GM10847 (cell line): ENCODE data around the gene SHISA6.

Experiments used
- POLR2A ChIP-seq: IDR thresholded peaks from 2 replicates; pipeline ENCODE4 v1.6.1; 2011; ENCODE audit not compliant: insufficient read length; ENCODE audit errors: extremely low read depth

The SHISA6 gene

GRCh38 chr17:11369575-11369974, 128.6 kb downstream of the SHISA6 start:
- TF ChIP-seq POLR2A, result no peak

- no peak for TF ChIP-seq POLR2A
Measured at GRCh38 chr17:11372692-11373091, 131.7 kb downstream of the SHISA6 start.

GRCh38 chr17:11378506-11378905, 137.5 kb downstream of the SHISA6 start:
- no peak for TF ChIP-seq POLR2A

GRCh38 chr17:11380761-11381160, 139.7 kb downstream of the SHISA6 start:
- TF ChIP-seq POLR2A, result no peak

- TF ChIP-seq POLR2A, result no peak
Measured at GRCh38 chr17:11383157-11383556, 142.1 kb downstream of the SHISA6 start.

- no peak for TF ChIP-seq POLR2A
Measured at GRCh38 chr17:11384131-11384530, 143.1 kb downstream of the SHISA6 start.

- no peak for TF ChIP-seq POLR2A
Measured at GRCh38 chr17:11387610-11388009, 146.6 kb downstream of the SHISA6 start.

- no peak for TF ChIP-seq POLR2A
Measured at GRCh38 chr17:11388054-11388453, 147.0 kb downstream of the SHISA6 start.

- TF ChIP-seq POLR2A, result no peak
Measured at GRCh38 chr17:11389583-11389982, 148.6 kb downstream of the SHISA6 start.

- no peak for TF ChIP-seq POLR2A
Measured at GRCh38 chr17:11391134-11391533, 150.1 kb downstream of the SHISA6 start.

- TF ChIP-seq POLR2A, result no peak
Measured at GRCh38 chr17:11404431-11405276, 163.6 kb downstream of the SHISA6 start.

GRCh38 chr17:11406716-11407115, 165.7 kb downstream of the SHISA6 start:
- no peak for TF ChIP-seq POLR2A

GRCh38 chr17:11412654-11413053, 171.6 kb downstream of the SHISA6 start:
- TF ChIP-seq POLR2A, result no peak

GRCh38 chr17:11418342-11418741, 177.3 kb downstream of the SHISA6 start:
- no peak for TF ChIP-seq POLR2A

GRCh38 chr17:11430751-11431150, 189.7 kb downstream of the SHISA6 start:
- TF ChIP-seq POLR2A, result no peak

- TF ChIP-seq POLR2A, result no peak
Measured at GRCh38 chr17:11438673-11439072, 197.7 kb downstream of the SHISA6 start.

- no peak for TF ChIP-seq POLR2A
Measured at GRCh38 chr17:11441004-11441403, 200.0 kb downstream of the SHISA6 start.
